Smooth muscle cell (in vitro differentiated cells): ENCODE measurements around the gene CSNK2A1. TPM values are rescaled to one million over a fixed set of nuclear protein-coding genes. Genes with fewer than 3 reads are reported as not detected.
"Not testable (repeated sequence)": the region's sequence is repeated elsewhere in the genome, so short reads cannot be mapped to it uniquely, and the experiment has no call there.

Experiments used
- DNase-seq: peaks from one replicate; lab custom pipeline; 2025; ENCODE audit not compliant: unreplicated experiment; lab: John Stamatoyannopoulos, UW
- H2AFZ ChIP-seq: fragments of 200-600 bp; sonication (generic); 2 replicates; pipeline ENCODE4 v1.6.0; 2016; ENCODE audit warnings: antibody characterized with exemption, low read depth, mild to moderate bottlenecking
- H3F3A ChIP-seq: fragments of 200-600 bp; sonication (generic); 2 replicates; pipeline ENCODE4 v1.6.0; 2017; ENCODE audit warnings: antibody characterized with exemption, low read depth
- H3K27ac ChIP-seq: fragments of 200-600 bp; sonication (generic); 2 replicates; pipeline ENCODE4 v1.5.1; 2016; ENCODE audit warnings: low read depth, mild to moderate bottlenecking
- H3K27me3 ChIP-seq: fragments of 200-600 bp; sonication (generic); 2 replicates; pipeline ENCODE4 v1.6.1; 2016; ENCODE audit warnings: low read depth, mild to moderate bottlenecking
- H3K36me3 ChIP-seq: fragments of 200-600 bp; sonication (generic); 2 replicates; pipeline ENCODE4 v1.5.1; 2016; ENCODE audit warnings: low read depth
- H3K4me1 ChIP-seq: fragments of 200-600 bp; sonication (generic); 2 replicates; pipeline ENCODE4 v1.5.1; 2016; ENCODE audit warnings: low read depth
- H3K4me2 ChIP-seq: fragments of 200-600 bp; sonication (generic); 2 replicates; pipeline ENCODE4 v1.6.0; 2016; ENCODE audit warnings: mild to moderate bottlenecking
- H3K4me3 ChIP-seq: fragments of 200-600 bp; sonication (generic); 2 replicates; pipeline ENCODE4 v1.5.1; 2016; ENCODE audit warnings: mild to moderate bottlenecking
- H3K79me2 ChIP-seq: fragments of 200-600 bp; sonication (generic); 2 replicates; pipeline ENCODE4 v1.6.0; 2016; ENCODE audit warnings: low read depth, mild to moderate bottlenecking
- H3K9ac ChIP-seq: fragments of 200-600 bp; sonication (generic); 2 replicates; pipeline ENCODE4 v1.6.0; 2016; ENCODE audit warnings: low read depth
- H3K9me3 ChIP-seq: fragments of 200-600 bp; sonication (generic); replicated peaks from 2 replicates; pipeline ENCODE4 v1.5.1; 2016; ENCODE audit warnings: low read depth
- H4K20me1 ChIP-seq: fragments of 200-600 bp; sonication (generic); 2 replicates; pipeline ENCODE4 v1.6.0; 2016; ENCODE audit warnings: low read depth
- CTCF ChIP-seq: fragments of 200-600 bp; sonication (generic); IDR thresholded peaks from 2 replicates; pipeline ENCODE4 v1.5.1; 2017; ENCODE audit warnings: borderline replicate concordance, mild to moderate bottlenecking, antibody characterized with exemption; ENCODE audit not compliant: insufficient read depth, poor library complexity, severe bottlenecking
- WGBS: methylation state at CpG from one replicate; pipeline ENCODE4 v1.1.7; 2016; ENCODE audit warnings: low lambda C conversion rate; 5-methylcytosine and 5-hydroxymethylcytosine counted together
- polyA plus RNA-seq: library from polyadenylated mRNA; unstranded; fragments of >200 nt; fragmentation: Nextera tagmentation; extraction: Ambion mirVana; gene quantifications from 2 replicates; pipeline ENCODE4 v1.2.1, GENCODE V29; 2016
- total RNA-seq: library from RNA; depleted of rRNA; stranded (reverse); fragments of >200 nt; gene quantifications from 2 replicates; pipeline ENCODE4 v1.2.3, GENCODE V29; 2014

CSNK2A1 gene
- total and polyA plus RNA-seq, 2 experiments from 2014 or later: 82.6 to 205 TPM

GRCh38 chr20:515696-516095, 27.9 kb downstream of the CSNK2A1 start:
- peaks cover 3% of the 10 kb centered on the region for H3K36me3 ChIP-seq
- peaks cover 100% of the 10 kb centered on the region for H4K20me1 ChIP-seq
- H3K27ac ChIP-seq: peak overlapping the region; percentile 6
- no peak overlapping the region for H3K4me3 ChIP-seq
- WGBS: 92% methylated on average over 3 of the region's 3 CpGs
- H3K4me1 ChIP-seq: no peaks in the 10 kb centered on the region
- no peak for TF ChIP-seq CTCF
- no peak for DNase-seq
- H3K9me3 ChIP-seq: no peaks in the 10 kb centered on the region
- no peak overlapping the region for H2AFZ ChIP-seq
- H3K9ac ChIP-seq: no peak overlapping the region
- no peak overlapping the region for H3K4me2 ChIP-seq
- H3K79me2 ChIP-seq: peaks cover 99% of the 10 kb centered on the region
- H3K27me3 ChIP-seq: no peaks in the 10 kb centered on the region
- H3F3A ChIP-seq: no peaks in the 10 kb centered on the region

- WGBS: 94% methylated on average over 2 of the region's 2 CpGs
- Histone ChIP-seq H4K20me1 (peaks cover 100% of the 10 kb centered on the region), H3K4me2 (no peak overlapping the region), H3K27me3 (no peaks in the 10 kb centered on the region), H3K36me3 (no peaks in the 10 kb centered on the region), H3K79me2 (peaks cover 100% of the 10 kb centered on the region), H3K4me3 (no peak overlapping the region), H3F3A (peaks cover 4% of the 10 kb centered on the region), H3K4me1 (peaks cover 3% of the 10 kb centered on the region), H3K27ac (no peak overlapping the region), H3K9me3 (no peaks in the 10 kb centered on the region), H3K9ac (no peak overlapping the region), H2AFZ (no peak overlapping the region)
- TF ChIP-seq CTCF: no peak
- DNase-seq: no peak
Observed at GRCh38 chr20:513429-513828, 30.2 kb downstream of the CSNK2A1 start.

- Histone ChIP-seq H3K79me2 (peaks cover 94% of the 10 kb centered on the region), H4K20me1 (peaks cover 100% of the 10 kb centered on the region)
- not testable (repeated sequence) for H3F3A ChIP-seq, H3K27me3 ChIP-seq, H2AFZ ChIP-seq, H3K9ac ChIP-seq, DNase-seq, H3K4me3 ChIP-seq, H3K4me1 ChIP-seq, H3K36me3 ChIP-seq, H3K27ac ChIP-seq, H3K4me2 ChIP-seq, H3K9me3 ChIP-seq
- WGBS: 97% methylated on average over 9 of the region's 9 CpGs
Observed at GRCh38 chr20:510328-511057, 33.1 kb downstream of the CSNK2A1 start.

GRCh38 chr20:508364-508787, 35.2 kb downstream of the CSNK2A1 start:
- H3K27me3 ChIP-seq, H2AFZ ChIP-seq, H3K9me3 ChIP-seq, DNase-seq, H3F3A ChIP-seq, H3K4me2 ChIP-seq, H3K4me3 ChIP-seq, H3K36me3 ChIP-seq, H3K9ac ChIP-seq, H3K4me1 ChIP-seq: not testable (repeated sequence)
- Histone ChIP-seq H4K20me1 (peaks cover 95% of the 10 kb centered on the region), H3K79me2 (peaks cover 83% of the 10 kb centered on the region), H3K27ac (peak overlapping the region; percentile 33)
- 66% methylated on average over 6 of the region's 6 CpGs for WGBS
